HepG2 (cell line): ENCODE measurements around the gene SEC23IP. TPM values are rescaled to one million over a fixed set of nuclear protein-coding genes. Genes with fewer than 3 reads are reported as not detected.

Experiments used
- CENPT ChIP-seq: sonication (generic); formaldehyde crosslinking; IDR thresholded peaks from 2 replicates; pipeline ENCODE4 v1.8.0; 2022; ENCODE audit warnings: low read depth, mild to moderate bottlenecking, moderate library complexity, missing genetic modification reagents
- DNMT1 ChIP-seq: sonication (generic); formaldehyde crosslinking; IDR thresholded peaks from 2 replicates; pipeline ENCODE4 v1.5.1; 2020; ENCODE audit warnings: mild to moderate bottlenecking, missing genetic modification reagents
- ETV6 ChIP-seq: sonication (generic); formaldehyde crosslinking; conservative IDR thresholded peaks from 2 replicates; pipeline ENCODE4 v1.4.0; 2020; ENCODE audit warnings: missing genetic modification reagents
- FOXA3 ChIP-seq: IDR thresholded peaks from 2 replicates; pipeline ENCODE4 v1.6.1; 2016; ENCODE audit warnings: missing genetic modification reagents, missing compliant biosample characterization
- GLI4 ChIP-seq: sonication (generic); formaldehyde crosslinking; IDR thresholded peaks from 2 replicates; pipeline ENCODE4 v1.5.1; 2020; ENCODE audit warnings: missing genetic modification reagents, mild to moderate bottlenecking, moderate library complexity, borderline replicate concordance
- HNF4G ChIP-seq, 2 experiments: sonication (generic) in 1 of 2; formaldehyde crosslinking in 1 of 2; IDR thresholded peaks; 2 replicates each; pipeline versions ENCODE4 v1.4.0 to v1.6.1; 2011 to 2020; ENCODE audit warnings: borderline replicate concordance in 2 of 2, low read depth in 2 of 2, mild to moderate bottlenecking in 2 of 2, low read length in 1 of 2, missing genetic modification reagents in 1 of 2, moderate library complexity in 1 of 2
- KLF13 ChIP-seq: sonication (generic); formaldehyde crosslinking; IDR thresholded peaks from 2 replicates; pipeline ENCODE4 v1.4.0; 2020; ENCODE audit warnings: mild to moderate bottlenecking, missing genetic modification reagents
- NONO ChIP-seq, 2 experiments: fragments of 450-650 bp in 1 of 2; sonication (generic) in 1 of 2; formaldehyde crosslinking in 1 of 2; IDR thresholded peaks in 1 of 2; conservative IDR thresholded peaks in 1 of 2; 2 replicates each; pipeline versions ENCODE4 v1.6.1 to v1.8.0; 2017 to 2022; ENCODE audit warnings: mild to moderate bottlenecking in 1 of 2, missing genetic modification reagents in 1 of 2, moderate library complexity in 1 of 2
- NR3C1 ChIP-seq: sonication (generic); formaldehyde crosslinking; IDR thresholded peaks from 2 replicates; pipeline ENCODE4 v1.4.0; 2020; ENCODE audit warnings: missing genetic modification reagents
- PITX1 ChIP-seq: sonication (generic); formaldehyde crosslinking; IDR thresholded peaks from 2 replicates; pipeline ENCODE4 v1.5.1; 2020; ENCODE audit warnings: mild to moderate bottlenecking, missing genetic modification reagents
- PTBP1 ChIP-seq: fragments of 200-400 bp; formaldehyde crosslinking; IDR thresholded peaks from 2 replicates; pipeline ENCODE4 v1.6.1; 2018; ENCODE audit warnings: low read length, low read depth; ENCODE audit not compliant: poor library complexity, severe bottlenecking
- REPIN1 ChIP-seq: sonication (generic); formaldehyde crosslinking; IDR thresholded peaks from 2 replicates; pipeline ENCODE4 v1.8.0; 2022; ENCODE audit warnings: missing genetic modification reagents, low read depth, mild to moderate bottlenecking, borderline replicate concordance
- SP1 ChIP-seq, 2 experiments: fragments of 450-650 bp in 1 of 2; sonication (generic) in 1 of 2; formaldehyde crosslinking in 1 of 2; IDR thresholded peaks; 2 replicates each; pipeline versions ENCODE4 v1.4.0 to v1.6.1; 2016 to 2020; ENCODE audit warnings: missing genetic modification reagents in 1 of 2
- ZFY ChIP-seq: sonication (generic); formaldehyde crosslinking; IDR thresholded peaks from 2 replicates; pipeline ENCODE4 v1.4.0; 2020; ENCODE audit warnings: missing genetic modification reagents
- ZNF274 ChIP-seq: sonication (generic); formaldehyde crosslinking; IDR thresholded peaks from 2 replicates; pipeline ENCODE4 v1.5.1; 2020; ENCODE audit warnings: mild to moderate bottlenecking, missing genetic modification reagents
- ZNF451 ChIP-seq: sonication (generic); formaldehyde crosslinking; IDR thresholded peaks from 2 replicates; pipeline ENCODE4 v1.5.0; 2020; ENCODE audit warnings: mild to moderate bottlenecking, missing genetic modification reagents
- ZNF646 ChIP-seq: sonication (generic); formaldehyde crosslinking; IDR thresholded peaks from 2 replicates; pipeline ENCODE4 v1.9.0; 2021; ENCODE audit warnings: mild to moderate bottlenecking, missing genetic modification reagents
- ZNF749 ChIP-seq: sonication (generic); formaldehyde crosslinking; IDR thresholded peaks from 2 replicates; pipeline ENCODE4 v1.8.0; 2022; ENCODE audit warnings: mild to moderate bottlenecking, missing genetic modification reagents, moderate library complexity, borderline replicate concordance
- polyA plus RNA-seq, 8 experiments: library from polyadenylated mRNA; depleted of rRNA in 3 of 8; stranded (reverse) in 7 of 8; unstranded in 1 of 8; fragments of >200 nt; fragmentation: Illumina TruSeq in 4 of 8; extraction: Trizol in 4 of 8; gene quantifications; 2 replicates each; pipeline versions ENCODE4 v1.2.1 to v1.2.3, GENCODE V29; 2011 to 2016; ENCODE audit warnings: low read depth in 4 of 8, missing spikeins in 1 of 8, mixed read lengths in 1 of 8; ENCODE audit not compliant: insufficient read depth in 1 of 8
- total RNA-seq, 5 experiments: library from RNA; depleted of rRNA; stranded (reverse); fragments of >200 nt; fragmentation: Illumina TruSeq; extraction: Trizol; gene quantifications; 2 replicates each; pipeline ENCODE4 v1.2.3, GENCODE V29; 2016; ENCODE audit warnings: low read depth in 1 of 5
- TF ChIP-seq, protein P1 (sequence below): sonication (generic); formaldehyde crosslinking; IDR thresholded peaks from 2 replicates; pipeline ENCODE4 v1.4.0; 2020; ENCODE audit warnings: mild to moderate bottlenecking, low read depth, missing genetic modification reagents
- TF ChIP-seq, protein P2 (sequence below): sonication (generic); formaldehyde crosslinking; IDR thresholded peaks from 2 replicates; pipeline ENCODE4 v1.5.1; 2020; ENCODE audit warnings: missing genetic modification reagents, mild to moderate bottlenecking, borderline replicate concordance

The SEC23IP gene
- total and polyA plus RNA-seq, 2 of the 13 experiments (the other 11 are each of a cell fraction or from before 2014, with no cell fraction given) = 32.3 to 57.7 TPM

GRCh38 chr10:119892188-119893065, at the start of gene SEC23IP (continued):
- no peak for TF ChIP-seq ZNF646
- TF ChIP-seq, protein P1, sequence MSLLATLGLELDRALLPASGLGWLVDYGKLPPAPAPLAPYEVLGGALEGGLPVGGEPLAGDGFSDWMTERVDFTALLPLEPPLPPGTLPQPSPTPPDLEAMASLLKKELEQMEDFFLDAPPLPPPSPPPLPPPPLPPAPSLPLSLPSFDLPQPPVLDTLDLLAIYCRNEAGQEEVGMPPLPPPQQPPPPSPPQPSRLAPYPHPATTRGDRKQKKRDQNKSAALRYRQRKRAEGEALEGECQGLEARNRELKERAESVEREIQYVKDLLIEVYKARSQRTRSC (CRISPR knock-in tag) = no peak
- peak; percentile 77 for TF ChIP-seq PITX1 (CRISPR knock-in tag)
- TF ChIP-seq DNMT1 (CRISPR knock-in tag) = no peak; the same call in 1 of the 2 replicates
- no peak for TF ChIP-seq NONO (IDR thresholded peaks at IDR 0.05)
- TF ChIP-seq NONO (CRISPR knock-in tag; conservative IDR thresholded peaks at IDR 0.05) = peak; percentile 95
- peak; percentile 75 for TF ChIP-seq ZNF451 (CRISPR knock-in tag)
- TF ChIP-seq, protein P2, sequence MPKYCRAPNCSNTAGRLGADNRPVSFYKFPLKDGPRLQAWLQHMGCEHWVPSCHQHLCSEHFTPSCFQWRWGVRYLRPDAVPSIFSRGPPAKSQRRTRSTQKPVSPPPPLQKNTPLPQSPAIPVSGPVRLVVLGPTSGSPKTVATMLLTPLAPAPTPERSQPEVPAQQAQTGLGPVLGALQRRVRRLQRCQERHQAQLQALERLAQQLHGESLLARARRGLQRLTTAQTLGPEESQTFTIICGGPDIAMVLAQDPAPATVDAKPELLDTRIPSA = peak; percentile 64; the same call in 1 of the 2 replicates
- TF ChIP-seq ZFY (CRISPR knock-in tag) = peak; percentile 93
- TF ChIP-seq ZNF274 = peak; percentile 93; the same call in 1 of the 2 replicates
- TF ChIP-seq NR3C1 (CRISPR knock-in tag) = no peak
- no peak for TF ChIP-seq PTBP1
- peak; percentile 74; the same call in 1 of the 2 replicates for TF ChIP-seq ETV6
- TF ChIP-seq SP1 (IDR thresholded peaks at IDR 0.05) = no peak
- TF ChIP-seq SP1 (CRISPR knock-in tag; IDR thresholded peaks at IDR 0.05) = peak; percentile 76
- peak; percentile 77; the same call in 1 of the 2 replicates for TF ChIP-seq ZNF749 (CRISPR knock-in tag)
- TF ChIP-seq FOXA3 = peak; percentile 79
- TF ChIP-seq KLF13 (CRISPR knock-in tag) = no peak
- peak; percentile 2; the same call in 1 of the 2 replicates for TF ChIP-seq HNF4G (IDR thresholded peaks at IDR 0.05; ENCODE audit: borderline replicate concordance, low read depth, low read length)
- TF ChIP-seq HNF4G (CRISPR knock-in tag; IDR thresholded peaks at IDR 0.05; ENCODE audit: borderline replicate concordance, low read depth) = peak; percentile 40; the same call in 1 of the 2 replicates
- TF ChIP-seq CENPT (CRISPR knock-in tag) = peak; percentile 73; the same call in 1 of the 2 replicates
- peak; percentile 85 for TF ChIP-seq REPIN1 (CRISPR knock-in tag)
- TF ChIP-seq GLI4 (CRISPR knock-in tag) = peak; percentile 65; the same call in 1 of the 2 replicates
